ENCODE data around the gene ZNF888. TPM values are rescaled to one million over a fixed set of nuclear protein-coding genes. Genes with fewer than 3 reads are reported as not detected.

The ZNF888 gene
- total RNA-seq, 2 experiments from 2014 or later = 8.5 to 9.0 TPM

DNA sequence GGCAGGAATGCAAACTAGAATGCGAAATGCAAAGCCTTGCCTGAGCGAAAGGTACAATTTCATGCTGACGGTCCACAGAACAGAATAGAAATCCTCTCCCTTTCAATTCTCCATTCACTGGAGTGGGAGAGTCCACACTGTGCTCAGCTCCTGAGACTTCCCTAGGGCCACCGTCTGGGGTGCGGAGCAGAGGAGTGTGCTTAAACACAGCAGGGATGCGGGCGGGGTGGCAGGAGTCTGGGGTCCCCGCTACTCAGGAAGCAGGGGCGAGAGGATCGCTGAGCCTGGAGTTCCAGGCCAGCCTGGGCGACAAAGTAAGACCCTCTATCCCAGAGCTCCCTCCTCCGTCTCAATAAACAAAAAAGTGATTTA is 40.0 kb upstream of the ZNF888 start:
- H3K9me2 ChIP-seq (ENCODE audit: insufficient read depth, low read length) = no peaks in the 10 kb centered on the region
- peak overlapping the region; percentile 81 for H3K4me3 ChIP-seq (ENCODE audit: low read depth, low read length, poor library complexity, severe bottlenecking)
- H3K9me3 ChIP-seq (ENCODE audit: low read length) = peaks cover 12% of the 10 kb centered on the region; the same call in 1 of the 2 replicates
- H2AFZ ChIP-seq (ENCODE audit: low read length) = peak overlapping the region; percentile 97
- peaks cover 18% of the 10 kb centered on the region; the same call in 1 of the 2 replicates for H3K79me2 ChIP-seq (ENCODE audit: insufficient read depth, low read depth, low read length)
- peaks cover 17% of the 10 kb centered on the region for H3K4me1 ChIP-seq (ENCODE audit: insufficient read depth, low read length, poor library complexity, severe bottlenecking)
- CTCF ChIA-PET (ENCODE audit: unreplicated experiment) = no interaction called here
- intact Hi-C loops (cut with micrococcal nuclease; ENCODE audit: unreplicated experiment) = no loop called here
- H4K20me1 ChIP-seq (ENCODE audit: insufficient read depth, low read length) = no peaks in the 10 kb centered on the region
- BruUV-seq (replicated peaks) = no TSS peak
- H3K4me2 ChIP-seq (ENCODE audit: low read length) = peak overlapping the region; percentile 93
- no peak for DNase-seq (ENCODE audit: low spot score)
- H3K36me3 ChIP-seq (ENCODE audit: insufficient read depth, low read length) = peaks cover 28% of the 10 kb centered on the region
- POLR2A ChIA-PET = no interaction called here
- no peak overlapping the region for H3K27ac ChIP-seq (ENCODE audit: low read depth, low read length, poor library complexity, severe bottlenecking)
- TF ChIP-seq CTCF (conservative IDR thresholded peaks at IDR 0.05; ENCODE audit: low read length) = no peak
- no peak for TF ChIP-seq EZH2phosphoT487 (IDR thresholded peaks at IDR 0.05; ENCODE audit: borderline replicate concordance, low read depth, low read length)

DNA sequence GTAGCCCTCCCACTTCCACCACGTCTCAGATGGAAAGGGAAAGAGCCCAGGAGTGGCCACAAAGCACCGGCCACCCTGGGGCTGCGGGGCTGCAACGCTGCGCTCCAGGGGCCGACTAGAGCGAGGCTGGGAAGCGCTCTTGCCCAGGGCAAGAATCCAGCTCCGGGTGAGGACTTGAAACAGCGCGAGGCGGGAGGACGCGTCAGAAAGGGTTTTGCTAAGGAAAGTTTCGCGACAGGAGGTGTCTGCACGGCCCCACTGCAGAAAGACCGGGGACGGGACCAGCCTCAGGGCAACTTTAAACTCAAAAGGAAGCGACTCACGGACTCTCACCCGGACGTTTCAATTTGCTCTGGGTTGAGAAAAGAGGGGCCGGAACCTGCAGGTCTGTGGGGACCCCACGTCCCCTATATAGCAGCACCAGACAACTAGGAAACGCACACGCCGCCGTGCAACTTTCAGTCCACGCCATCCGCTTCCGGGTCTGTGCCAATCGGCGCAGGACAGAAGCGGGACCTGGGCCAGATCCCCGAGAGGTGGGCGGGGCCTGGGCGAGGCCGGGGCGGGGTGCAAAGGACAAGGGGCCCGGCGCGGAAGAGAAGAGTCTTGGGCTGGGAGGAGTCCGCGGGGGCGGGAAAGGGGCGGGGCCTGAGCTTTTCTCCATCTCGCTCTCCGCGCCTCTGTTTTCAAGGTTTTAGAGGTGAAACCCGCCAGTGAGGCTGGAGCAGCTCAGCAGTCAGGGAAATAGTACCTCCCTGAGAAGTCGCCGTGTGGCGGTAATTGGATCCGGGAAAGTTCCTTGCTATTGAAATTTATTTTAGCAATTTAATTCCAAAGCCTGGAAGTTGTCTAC is 39.4 kb upstream of the ZNF888 start, which contains the start of gene ZNF816:
TSS of gene ZNF816 (minus strand) at position 488 of the 853 bp plus-strand sequence. CDS start 6,792 bp downstream, outside the sequence.
- H3K27ac ChIP-seq (ENCODE audit: low read depth, low read length, poor library complexity, severe bottlenecking) = peak within 1 kb of the TSS; percentile 40
- DNase-seq (ENCODE audit: low spot score) = peak; percentile 97
- H3K4me1 ChIP-seq (ENCODE audit: insufficient read depth, low read length, poor library complexity, severe bottlenecking) = peaks cover 17% of the 10 kb centered on the region
- H3K9me2 ChIP-seq (ENCODE audit: insufficient read depth, low read length) = no peaks in the 10 kb centered on the region
- H2AFZ ChIP-seq (ENCODE audit: low read length) = peak within 1 kb of the TSS; percentile 97
- H4K20me1 ChIP-seq (ENCODE audit: insufficient read depth, low read length) = no peaks in the 10 kb centered on the region
- peaks cover 34% of the 10 kb centered on the region for H3K36me3 ChIP-seq (ENCODE audit: insufficient read depth, low read length)
- H3K9me3 ChIP-seq (ENCODE audit: low read length) = peaks cover 7% of the 10 kb centered on the region; the same call in 1 of the 2 replicates
- BruUV-seq (replicated peaks) = no TSS peak
- intact Hi-C loops (cut with micrococcal nuclease; ENCODE audit: unreplicated experiment) = loop anchor here (1.0 kb wide), 1 partner anchor 20 kb away; no protein-coding TSS in a partner anchor
- CTCF ChIA-PET (ENCODE audit: unreplicated experiment) = no interaction called here
- peaks cover 18% of the 10 kb centered on the region; the same call in 1 of the 2 replicates for H3K79me2 ChIP-seq (ENCODE audit: insufficient read depth, low read depth, low read length)
- POLR2A ChIA-PET = no interaction called here
- peak within 1 kb of the TSS; percentile 81 for H3K4me3 ChIP-seq (ENCODE audit: low read depth, low read length, poor library complexity, severe bottlenecking)
- peak within 1 kb of the TSS; percentile 93 for H3K4me2 ChIP-seq (ENCODE audit: low read length)
- TF ChIP-seq EZH2phosphoT487 (IDR thresholded peaks at IDR 0.05; ENCODE audit: borderline replicate concordance, low read depth, low read length) = no peak
- TF ChIP-seq CTCF (conservative IDR thresholded peaks at IDR 0.05; ENCODE audit: low read length) = no peak

GRCh38 chr19:52961981-52962380 is 38.8 kb upstream of the ZNF888 start:
- peak overlapping the region; percentile 40 for H3K27ac ChIP-seq (ENCODE audit: low read depth, low read length, poor library complexity, severe bottlenecking)
- H4K20me1 ChIP-seq (ENCODE audit: insufficient read depth, low read length) = no peaks in the 10 kb centered on the region
- H2AFZ ChIP-seq (ENCODE audit: low read length) = peak overlapping the region; percentile 97
- peak; percentile 4 for DNase-seq (ENCODE audit: low spot score)
- peaks cover under 1% of the 10 kb centered on the region; the same call in 1 of the 2 replicates for H3K9me3 ChIP-seq (ENCODE audit: low read length)
- peaks cover 40% of the 10 kb centered on the region for H3K36me3 ChIP-seq (ENCODE audit: insufficient read depth, low read length)
- no peak for TF ChIP-seq EZH2phosphoT487 (IDR thresholded peaks at IDR 0.05; ENCODE audit: borderline replicate concordance, low read depth, low read length)
- TF ChIP-seq CTCF (conservative IDR thresholded peaks at IDR 0.05; ENCODE audit: low read length) = no peak
- H3K4me1 ChIP-seq (ENCODE audit: insufficient read depth, low read length, poor library complexity, severe bottlenecking) = peaks cover 17% of the 10 kb centered on the region
- no peaks in the 10 kb centered on the region for H3K9me2 ChIP-seq (ENCODE audit: insufficient read depth, low read length)
- peak overlapping the region; percentile 81 for H3K4me3 ChIP-seq (ENCODE audit: low read depth, low read length, poor library complexity, severe bottlenecking)
- POLR2A ChIA-PET = no interaction called here
- peak overlapping the region; percentile 88 for H3K4me2 ChIP-seq (ENCODE audit: low read length)
- H3K79me2 ChIP-seq (ENCODE audit: insufficient read depth, low read depth, low read length) = peaks cover 18% of the 10 kb centered on the region; the same call in 1 of the 2 replicates
- CTCF ChIA-PET (ENCODE audit: unreplicated experiment) = no interaction called here
- intact Hi-C loops (cut with micrococcal nuclease; ENCODE audit: unreplicated experiment) = loop anchor here (1.0 kb wide), 1 partner anchor 20 kb away; no protein-coding TSS in a partner anchor
- BruUV-seq (replicated peaks) = no TSS peak

Measured in OCI-LY7 (cell line).